GM23338 (cell line): Measurements from ENCODE around the gene TBC1D10B. TPM values are rescaled to one million over a fixed set of nuclear protein-coding genes. Genes with fewer than 3 reads are reported as not detected.

Experiments used
- ATAC-seq: fragments of 200-7000 bp; cut with Tn5 transposase; 3 replicates; pipeline ENCODE4 v1.9.1; 2020
- DNase-seq: peaks from one replicate; pipeline ENCODE4 v3.0.0-alpha.2; 2015; ENCODE audit warnings: low spot score
- H2AFZ ChIP-seq: fragments of 200-600 bp; sonication (generic); 2 replicates; pipeline ENCODE4 v1.8.0; 2016; ENCODE audit warnings: antibody characterized with exemption, mild to moderate bottlenecking, moderate library complexity
- H3F3A ChIP-seq: fragments of 200-600 bp; sonication (generic); replicated peaks from 2 replicates; pipeline ENCODE4 v1.8.0; 2017; ENCODE audit warnings: antibody characterized with exemption, mixed run types, low read depth
- H3K27ac ChIP-seq: fragments of 200-600 bp; sonication (generic); 2 replicates; pipeline ENCODE4 v1.6.1; 2016; ENCODE audit warnings: low read depth
- H3K27me3 ChIP-seq: fragments of 200-600 bp; sonication (generic); 2 replicates; pipeline ENCODE4 v1.8.0; 2016; ENCODE audit warnings: mild to moderate bottlenecking, mixed run types, moderate library complexity; ENCODE audit not compliant: insufficient read depth
- H3K36me3 ChIP-seq: fragments of 200-600 bp; sonication (generic); 2 replicates; pipeline ENCODE4 v1.8.0; 2016; ENCODE audit warnings: mild to moderate bottlenecking; ENCODE audit not compliant: insufficient read depth
- H3K4me1 ChIP-seq: fragments of 200-600 bp; sonication (generic); 2 replicates; pipeline ENCODE4 v1.8.0; 2016; ENCODE audit warnings: mild to moderate bottlenecking, moderate library complexity; ENCODE audit not compliant: insufficient read depth
- H3K4me2 ChIP-seq: fragments of 200-600 bp; sonication (generic); 2 replicates; pipeline ENCODE4 v1.7.1; 2017; ENCODE audit warnings: mixed run types
- H3K4me3 ChIP-seq: fragments of 200-600 bp; sonication (generic); 2 replicates; pipeline ENCODE4 v1.6.1; 2016; ENCODE audit warnings: mixed run types
- H3K79me2 ChIP-seq: fragments of 200-600 bp; sonication (generic); replicated peaks from 2 replicates; pipeline ENCODE4 v1.8.0; 2017; ENCODE audit warnings: mild to moderate bottlenecking; ENCODE audit not compliant: insufficient read depth
- H3K9me2 ChIP-seq: fragments of 200-600 bp; sonication (generic); 2 replicates; pipeline ENCODE4 v1.8.0; 2017; ENCODE audit not compliant: insufficient read depth
- H4K20me1 ChIP-seq: fragments of 200-600 bp; sonication (generic); replicated peaks from 2 replicates; pipeline ENCODE4 v1.8.0; 2017; ENCODE audit warnings: mild to moderate bottlenecking; ENCODE audit not compliant: insufficient read depth
- H3K27ac Mint-ChIP-seq: 2 replicates; pipeline ENCODE4 v1.8.0; 2020; ENCODE audit warnings: inconsistent platforms, mild to moderate bottlenecking, moderate library complexity, mixed read lengths
- H3K27me3 Mint-ChIP-seq: 3 replicates; pipeline ENCODE4 v1.8.0; 2022; ENCODE audit warnings: low read depth, mild to moderate bottlenecking, moderate library complexity, mixed read lengths, inconsistent platforms; ENCODE audit not compliant: insufficient read depth, poor library complexity
- H3K36me3 Mint-ChIP-seq: 3 replicates; pipeline ENCODE4 v1.8.0; 2021; ENCODE audit warnings: low read depth, mild to moderate bottlenecking, inconsistent platforms, moderate library complexity, mixed read lengths
- H3K4me1 Mint-ChIP-seq: 3 replicates; pipeline ENCODE4 v1.8.0; 2020; ENCODE audit warnings: mild to moderate bottlenecking, inconsistent platforms, mixed read lengths
- H3K4me3 Mint-ChIP-seq: 3 replicates; pipeline ENCODE4 v1.8.0; 2021; ENCODE audit warnings: moderate library complexity, mild to moderate bottlenecking, inconsistent platforms, mixed read lengths
- H3K9me3 Mint-ChIP-seq: 3 replicates; pipeline ENCODE4 v1.8.0; 2020; ENCODE audit warnings: moderate library complexity, mild to moderate bottlenecking, inconsistent platforms, mixed read lengths
- CREB1 ChIP-seq: fragments of 250-450 bp; sonication (Bioruptor Pico); IDR thresholded peaks from 2 replicates; pipeline ENCODE4 v1.5.0; 2020; ENCODE audit warnings: low read depth, mild to moderate bottlenecking, moderate library complexity
- CTCF ChIP-seq, 2 experiments: fragments of 200-600 bp in 1 of 2; sonication (generic) in 1 of 2; conservative IDR thresholded peaks; 2 replicates each; pipeline versions ENCODE4 v1.5.1 to v1.6.1; 2016 to 2017; ENCODE audit warnings: antibody characterized with exemption in 2 of 2, low read depth in 2 of 2, mild to moderate bottlenecking in 2 of 2, moderate library complexity in 1 of 2
- ETS1 ChIP-seq: IDR thresholded peaks from 2 replicates; pipeline ENCODE4 v1.6.1; 2016; ENCODE audit warnings: antibody characterized with exemption
- EZH2 ChIP-seq: fragments of 200-600 bp; sonication (generic); IDR thresholded peaks from one replicate; pipeline ENCODE4 v1.8.0; 2017; ENCODE audit warnings: antibody characterized with exemption, mild to moderate bottlenecking, low read depth; ENCODE audit not compliant: unreplicated experiment
- EZH2phosphoT487 ChIP-seq: fragments of 200-600 bp; sonication (generic); IDR thresholded peaks from one replicate; pipeline ENCODE4 v1.8.1; 2018; ENCODE audit warnings: antibody characterized with exemption; ENCODE audit not compliant: unreplicated experiment
- JUNB ChIP-seq: IDR thresholded peaks from one replicate; pipeline ENCODE4 v1.6.1; 2016; ENCODE audit warnings: antibody characterized with exemption; ENCODE audit not compliant: unreplicated experiment
- NANOG ChIP-seq: IDR thresholded peaks from 2 replicates; pipeline ENCODE4 v1.6.1; 2016; ENCODE audit warnings: antibody characterized with exemption, borderline replicate concordance
- POLR2AphosphoS5 ChIP-seq: IDR thresholded peaks from 2 replicates; pipeline ENCODE4 v1.6.1; 2016; ENCODE audit warnings: antibody characterized with exemption, low read depth
- REST ChIP-seq: IDR thresholded peaks from one replicate; pipeline ENCODE4 v1.6.1; 2018; ENCODE audit warnings: antibody characterized with exemption; ENCODE audit not compliant: unreplicated experiment
- STAT1 ChIP-seq: IDR thresholded peaks from one replicate; pipeline ENCODE4 v1.6.1; 2016; ENCODE audit warnings: antibody characterized with exemption; ENCODE audit not compliant: unreplicated experiment
- ZNF331 ChIP-seq: fragments of 250-450 bp; sonication (Bioruptor Pico); IDR thresholded peaks from 2 replicates; pipeline ENCODE4 v1.5.0; 2020; ENCODE audit warnings: low read depth, mild to moderate bottlenecking, moderate library complexity
- ZNF462 ChIP-seq: fragments of 250-450 bp; sonication (Bioruptor Pico); IDR thresholded peaks from 2 replicates; pipeline ENCODE4 v1.5.0; 2020; ENCODE audit warnings: mild to moderate bottlenecking, moderate library complexity
- polyA plus RNA-seq: library from polyadenylated mRNA; unstranded; fragments of >200 nt; fragmentation: Nextera tagmentation; extraction: Ambion mirVana; gene quantifications from 2 replicates; pipeline ENCODE4 v1.2.1, GENCODE V29; 2016
- total RNA-seq: library from RNA; depleted of rRNA; stranded (reverse); fragments of >200 nt; shearing (Covaris generic); gene quantifications from 2 replicates; pipeline ENCODE4 v1.2.3, GENCODE V29; 2014

The TBC1D10B gene
- total and polyA plus RNA-seq, 2 experiments from 2014 or later = 13.3 to 30.8 TPM

- peaks cover 39% of the 10 kb centered on the region for H3K4me1 Mint-ChIP-seq
- no peak overlapping the region; the same call in 2 of the 3 replicates for H3K4me3 Mint-ChIP-seq
- no peak overlapping the region for H3K4me3 ChIP-seq
- peaks cover 11% of the 10 kb centered on the region for H3F3A ChIP-seq
- peaks cover 16% of the 10 kb centered on the region for H3K79me2 ChIP-seq
- ATAC-seq (no peak), DNase-seq (no peak)
- H3K27ac ChIP-seq = no peak overlapping the region
- H4K20me1 ChIP-seq = no peaks in the 10 kb centered on the region; the same call in 1 of the 2 replicates
- no peaks in the 10 kb centered on the region for H3K9me2 ChIP-seq
- peaks cover 35% of the 10 kb centered on the region for H3K27me3 Mint-ChIP-seq
- H3K4me1 ChIP-seq = peaks cover 21% of the 10 kb centered on the region
- H3K36me3 ChIP-seq = no peaks in the 10 kb centered on the region
- no peaks in the 10 kb centered on the region; the same call in 2 of the 3 replicates for H3K36me3 Mint-ChIP-seq
- no peak overlapping the region for H2AFZ ChIP-seq
- H3K9me3 Mint-ChIP-seq = no peaks in the 10 kb centered on the region
- TF ChIP-seq POLR2AphosphoS5 = no peak
- no peak for TF ChIP-seq CTCF (conservative IDR thresholded peaks at IDR 0.05; ENCODE audit: low read depth in 2 of 2)
- TF ChIP-seq STAT1 = no peak
- no peak for TF ChIP-seq EZH2
- no peak for TF ChIP-seq NANOG
- no peak for TF ChIP-seq REST
- TF ChIP-seq EZH2phosphoT487 = no peak
- TF ChIP-seq ETS1 = no peak
- TF ChIP-seq JUNB = no peak
- TF ChIP-seq ZNF331 (CRISPR knock-in tag) = no peak
- TF ChIP-seq CREB1 (CRISPR knock-in tag) = no peak
- TF ChIP-seq ZNF462 = no peak
- no peak overlapping the region for H3K27ac Mint-ChIP-seq
- no peak overlapping the region for H3K4me2 ChIP-seq
- H3K27me3 ChIP-seq = no peaks in the 10 kb centered on the region
Observed at GRCh38 chr16:30372725-30373124, 2.4 kb upstream of the TBC1D10B start.
